Stimulated activated CD8-positive, alpha-beta memory T cell treated with anti-CD3 and anti-CD28 coated beads, Interleukin-7, amount 100 ng/mL, for 48 hours (primary cell): ENCODE data around the gene DGCR8.
"Not testable (repeated sequence)": the region's sequence is repeated elsewhere in the genome, so short reads cannot be mapped to it uniquely, and the experiment has no call there.

Experiments used
- DNase-seq, 2 donors: peaks; one replicate each; pipeline ENCODE4 v3.0.0-alpha.2; 2020; ENCODE audit warnings: low read depth in 1 of 2; ENCODE audit errors: extremely low read depth in 1 of 2

The DGCR8 gene

DNA sequence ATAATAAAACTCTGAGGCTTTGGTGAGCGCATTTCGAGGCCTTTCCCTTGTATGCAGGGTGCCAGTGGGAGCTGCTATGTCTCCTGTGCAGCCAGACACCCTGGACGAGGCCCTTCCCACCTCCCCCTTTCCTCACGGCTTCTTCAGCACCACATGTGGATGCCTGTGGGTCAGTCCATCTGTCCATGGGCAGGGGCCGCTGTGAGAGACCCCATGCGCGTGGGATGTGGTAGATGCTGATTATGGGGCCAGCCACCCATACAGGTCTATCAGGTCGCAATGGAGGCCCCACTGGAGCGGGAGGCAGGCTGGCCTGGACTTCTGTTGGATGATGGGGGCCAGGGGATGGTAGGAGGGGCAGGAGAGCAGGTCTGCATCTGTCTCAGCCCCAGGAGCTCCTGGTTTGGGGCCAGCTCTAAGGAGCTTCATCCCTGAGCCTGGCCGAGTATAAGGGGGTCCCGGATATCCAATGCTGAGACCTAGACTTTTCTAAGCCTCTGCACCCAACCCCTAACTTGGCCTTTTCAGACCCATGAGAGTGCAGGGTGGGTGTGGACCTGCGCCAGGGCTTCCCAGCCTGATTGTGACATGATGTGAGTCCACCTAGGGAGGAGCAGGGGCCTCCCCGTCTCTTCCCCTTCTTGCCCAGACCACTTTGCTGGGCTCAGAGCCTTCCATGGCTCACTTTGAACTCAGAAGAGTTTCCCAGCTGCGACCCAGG is 14.0 kb upstream of the DGCR8 start:
- no peak for DNase-seq

DNA sequence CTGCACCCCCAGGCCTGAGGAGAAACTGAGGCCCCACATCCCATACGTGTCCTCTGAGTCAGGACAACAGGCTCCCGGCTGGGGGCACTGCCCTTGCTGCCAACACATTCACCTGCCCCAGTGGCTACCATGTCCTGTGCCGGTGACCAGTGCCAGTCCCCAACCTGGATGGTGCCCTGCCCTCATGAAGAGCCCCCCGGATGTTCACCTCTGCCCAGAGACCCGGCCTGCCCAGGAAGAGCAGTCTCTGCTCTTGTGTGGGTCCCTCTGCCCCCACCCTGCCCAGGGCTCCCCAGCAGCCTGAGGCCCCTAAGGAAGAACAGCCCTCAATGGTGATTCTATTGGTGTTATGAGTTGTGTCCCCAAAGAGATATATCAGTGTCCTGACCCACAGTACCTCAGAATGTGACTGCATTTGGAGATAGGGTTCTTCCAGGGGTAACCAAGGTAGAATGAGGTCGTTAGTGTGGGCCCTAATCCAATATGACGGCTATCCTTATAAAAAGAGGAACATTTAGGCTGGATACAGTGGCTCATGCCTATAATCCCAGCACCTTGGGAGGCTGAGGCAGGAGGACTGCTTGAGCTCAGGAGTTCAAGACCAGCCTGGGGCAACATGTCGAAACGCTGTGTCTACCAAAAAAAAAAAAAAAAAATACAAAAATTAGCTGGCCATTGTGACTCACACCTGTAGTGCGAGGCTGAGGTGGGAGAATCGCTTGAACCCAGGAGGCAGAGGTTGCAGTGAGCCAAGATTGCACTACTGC is 13.2 kb upstream of the DGCR8 start:
- DNase-seq = no peak

DNA sequence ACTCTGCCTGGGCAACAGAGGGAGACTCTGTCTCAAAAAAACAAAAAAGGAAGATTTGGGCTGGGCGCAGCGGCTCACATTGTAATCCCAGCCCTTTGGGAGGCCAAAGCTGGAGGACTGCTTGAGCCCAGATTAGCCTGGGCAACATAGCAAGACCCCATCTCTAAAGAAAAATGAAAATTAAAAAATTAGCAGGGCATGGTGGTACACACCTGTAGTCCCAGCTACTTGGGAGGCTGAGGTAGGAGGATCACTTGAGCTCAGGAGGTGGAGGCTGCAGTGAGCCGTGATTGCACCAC is 12.7 kb upstream of the DGCR8 start:
- DNase-seq = not testable (repeated sequence)

DNA sequence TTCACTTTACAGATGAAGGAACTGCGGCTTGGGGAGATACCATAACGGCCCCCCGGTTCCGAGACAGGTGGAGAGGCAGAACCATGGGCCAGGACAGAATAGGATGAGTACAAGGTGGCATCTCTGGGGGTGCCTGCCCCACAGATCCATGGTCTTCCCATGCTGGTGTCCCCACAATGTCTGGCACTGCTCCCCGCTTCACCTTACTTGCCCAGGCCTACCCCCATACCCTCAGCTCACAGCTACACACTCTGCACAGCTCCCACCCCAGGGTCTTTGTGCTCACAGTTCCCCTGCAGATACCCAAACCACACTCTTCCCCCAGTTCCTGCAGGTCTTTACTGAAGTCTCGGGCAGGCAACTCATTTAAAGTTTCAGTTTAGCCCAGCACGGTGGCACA is 11.4 kb upstream of the DGCR8 start:
- DNase-seq = no peak

DNA sequence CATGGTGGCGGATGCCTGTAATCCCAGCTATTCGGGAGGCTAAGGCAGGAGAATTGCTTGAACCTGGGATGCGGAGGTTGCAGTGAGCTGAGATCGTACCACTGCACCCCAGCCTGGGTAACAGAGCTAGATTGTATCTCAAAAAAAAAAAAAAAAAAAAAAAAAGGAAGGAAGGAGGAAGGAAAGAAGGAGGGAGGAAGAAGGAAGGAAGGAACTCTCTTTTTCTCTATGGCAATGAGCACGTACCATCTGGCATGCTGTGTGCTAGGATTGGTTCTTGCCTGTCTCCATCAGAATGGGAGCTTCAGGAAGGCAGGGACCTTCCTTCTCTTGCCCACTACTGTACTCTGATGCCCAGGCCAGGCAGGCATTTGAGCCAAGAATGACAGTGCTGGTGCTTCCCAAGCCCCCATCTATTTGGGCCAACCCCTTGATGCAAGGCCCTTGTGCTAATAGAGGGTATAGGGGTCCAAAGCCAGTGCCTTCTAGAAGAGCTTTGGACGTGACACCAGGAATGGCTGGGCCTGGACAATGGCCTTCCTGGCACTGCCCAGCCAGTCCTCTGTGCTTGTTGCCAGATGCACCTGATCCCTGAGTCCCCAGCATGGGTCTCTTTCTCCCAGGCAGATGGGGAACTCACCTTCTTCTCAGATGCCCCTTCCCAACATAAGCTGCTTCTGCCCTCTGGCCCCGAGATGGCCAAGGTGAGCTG is 10.6 kb upstream of the DGCR8 start:
- DNase-seq = no peak

DNA sequence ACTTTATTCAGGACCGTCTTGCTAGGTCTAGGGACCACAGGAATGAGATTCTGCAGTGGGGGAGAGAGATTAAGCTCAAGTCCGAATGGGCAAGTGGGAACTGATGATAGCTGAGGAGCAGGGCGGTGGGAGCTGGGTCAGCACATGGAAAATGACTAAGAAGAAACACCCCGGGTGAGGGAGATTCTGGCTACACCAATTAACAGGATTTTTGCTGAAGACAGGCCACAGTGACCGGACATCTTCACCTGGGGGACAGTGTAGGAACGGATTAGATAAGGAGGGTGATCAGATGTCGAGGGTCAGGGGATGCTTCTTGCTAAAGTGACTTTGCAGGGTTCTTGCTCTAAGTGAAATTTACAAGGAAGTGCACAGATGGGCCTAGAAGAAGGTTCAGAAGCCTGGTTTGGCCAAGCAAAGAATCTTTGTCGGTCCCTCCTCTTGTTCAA is 8.5 kb upstream of the DGCR8 start:
- DNase-seq = no peak

DNA sequence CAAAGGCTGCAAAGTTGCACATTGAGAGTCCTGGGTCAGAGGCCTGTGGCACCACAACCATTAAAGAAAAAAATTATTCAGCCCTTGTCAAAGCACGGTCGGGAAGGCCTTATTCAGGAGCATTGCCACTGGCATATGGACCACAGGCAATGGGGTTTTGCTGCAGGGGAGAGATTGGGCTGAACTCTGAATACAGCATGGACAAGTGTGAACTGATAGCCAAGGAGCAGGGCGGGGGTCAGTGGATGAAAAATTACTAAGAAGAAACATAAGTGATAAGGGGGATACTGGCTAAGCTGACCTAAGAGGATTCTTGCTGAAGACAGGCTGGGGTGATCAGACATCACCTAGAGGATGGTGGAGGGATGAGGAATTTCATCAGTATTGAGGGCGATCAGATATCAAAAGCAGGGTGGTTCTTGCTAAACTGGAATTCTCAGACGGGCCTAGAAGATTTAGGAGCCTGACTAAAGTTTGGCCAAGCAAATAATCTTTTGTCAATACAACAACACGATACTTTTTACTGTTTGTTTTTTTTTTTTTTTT is 3.3 kb upstream of the DGCR8 start:
- no peak for DNase-seq

DNA sequence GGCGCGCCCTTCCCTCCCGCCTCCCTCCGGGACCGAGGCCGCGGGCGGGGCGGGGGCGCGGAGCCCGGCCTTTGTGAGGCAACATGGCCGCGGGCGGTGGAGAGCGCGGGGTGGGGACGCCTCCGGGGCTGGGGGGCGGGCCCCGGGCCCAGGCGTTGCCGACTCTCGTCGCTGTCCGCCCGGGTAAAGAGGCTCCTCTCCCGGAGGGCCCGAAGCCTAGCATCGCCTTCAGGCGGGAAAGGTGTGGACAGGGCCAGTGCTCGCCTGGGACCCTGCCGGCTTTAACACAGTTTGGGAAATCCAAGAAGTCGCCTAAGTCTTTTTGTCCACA is 369 bp downstream of the DGCR8 start:
- peak; percentile 45 to 47 for DNase-seq

DNA sequence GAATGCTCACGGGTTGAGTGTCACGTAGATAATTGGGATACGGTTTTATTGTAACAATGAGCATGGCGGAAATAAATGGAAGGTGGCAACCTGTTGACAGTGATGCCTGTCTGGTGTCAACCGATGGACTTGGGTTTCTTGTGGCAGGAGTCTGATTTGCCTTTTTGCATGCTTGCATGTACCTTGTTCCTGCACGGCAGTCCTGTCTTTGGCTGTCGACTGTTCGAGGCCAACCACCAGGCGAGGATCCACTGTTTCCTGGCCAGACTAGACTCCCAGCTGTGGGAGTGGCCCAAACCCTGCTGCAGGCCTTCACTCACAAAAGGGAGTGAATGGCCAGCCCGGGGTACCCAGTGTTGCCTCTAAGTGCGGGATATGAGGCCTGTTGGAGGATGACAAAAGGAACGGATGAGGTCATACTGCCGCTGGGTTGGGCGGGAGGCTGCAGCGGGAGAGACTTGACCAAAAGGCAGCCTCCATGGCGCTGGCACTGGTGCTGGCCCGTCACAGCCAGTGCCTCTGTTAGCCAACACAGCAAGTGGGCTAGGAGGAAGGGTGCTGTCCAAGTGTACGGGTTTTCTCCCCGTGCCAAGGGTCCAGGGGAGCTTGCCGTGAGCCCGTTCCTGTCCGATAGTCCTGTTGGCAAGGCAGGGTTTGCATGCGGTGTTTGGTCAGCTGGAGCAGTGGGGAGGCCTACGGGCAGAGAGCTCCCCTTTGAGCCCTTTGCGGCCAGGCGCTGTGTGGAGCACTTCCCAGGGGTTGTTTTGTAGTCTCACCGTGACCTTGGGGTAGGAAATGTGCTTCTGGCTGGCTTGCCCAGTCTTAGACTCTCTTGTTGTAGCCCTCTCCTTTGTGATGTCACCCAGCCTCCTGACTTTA is 974 bp downstream of the DGCR8 start:
- no peak for DNase-seq

DNA sequence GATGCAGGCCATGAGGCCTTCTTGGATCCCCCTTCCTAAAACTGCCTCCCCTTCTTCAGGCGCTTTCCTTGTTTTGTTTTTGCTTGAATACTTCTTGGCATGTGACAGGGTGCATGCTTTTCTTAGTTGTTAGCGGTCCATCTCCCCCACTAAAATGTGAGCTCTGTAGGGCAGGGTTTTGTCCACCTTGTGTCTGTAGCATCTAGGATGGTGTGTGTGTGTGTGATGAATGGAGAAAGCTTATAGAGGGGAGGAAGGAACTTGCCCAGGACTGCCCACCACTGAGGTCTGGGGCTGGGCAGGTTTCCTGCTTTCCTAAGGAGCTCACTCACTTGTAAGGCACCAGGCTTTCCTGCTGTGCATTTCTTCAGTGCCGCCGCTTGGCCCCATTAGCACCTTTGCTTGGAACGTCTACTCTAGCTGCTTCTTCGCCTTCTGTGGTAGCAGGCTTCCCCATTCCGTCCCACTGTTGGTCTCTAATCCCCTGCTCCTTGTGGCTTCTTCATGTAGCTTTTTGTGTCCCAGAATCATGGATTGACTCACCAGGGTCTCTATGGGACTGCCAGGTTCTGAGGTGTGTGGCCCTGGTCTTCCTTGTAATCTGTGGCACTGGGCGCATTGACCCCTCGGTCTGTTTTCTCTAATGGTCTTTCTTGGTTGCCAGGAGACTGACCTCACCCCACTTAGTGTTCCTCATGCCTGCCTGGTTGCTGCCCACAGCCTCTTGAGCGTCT is 3.3 kb downstream of the DGCR8 start:
- no peak for DNase-seq

DNA sequence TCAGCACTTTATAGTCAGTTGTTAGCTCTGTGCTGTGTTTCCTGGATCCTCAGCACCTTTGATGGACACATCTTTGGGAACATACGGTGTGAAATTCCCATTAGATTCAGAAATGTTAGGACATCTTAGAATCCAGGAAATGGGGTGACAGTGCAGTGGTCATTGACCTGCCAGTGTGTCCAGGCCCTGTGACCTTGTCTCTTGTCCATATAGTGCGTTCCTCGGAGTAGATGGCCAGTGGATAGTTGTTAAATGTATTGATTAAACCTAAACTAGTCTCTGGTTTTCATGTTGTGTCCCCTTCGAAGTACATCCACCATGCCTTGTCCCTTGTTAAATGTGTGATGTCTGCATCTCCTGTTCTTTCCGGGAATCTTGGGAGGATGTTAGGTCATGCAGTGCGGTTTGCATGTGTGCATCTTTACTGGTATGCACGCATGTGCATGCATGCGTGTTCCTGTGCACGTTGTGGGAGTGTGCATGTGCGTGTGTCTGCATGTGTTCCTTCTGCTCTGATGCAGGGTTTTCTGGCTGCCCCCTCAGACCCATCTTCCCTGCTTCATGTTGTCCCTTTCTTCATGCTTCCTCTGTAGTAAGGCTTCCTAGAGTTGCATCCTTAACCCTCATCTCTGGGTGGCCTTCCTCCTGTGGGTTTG is 4.0 kb downstream of the DGCR8 start:
- DNase-seq = no peak

DNA sequence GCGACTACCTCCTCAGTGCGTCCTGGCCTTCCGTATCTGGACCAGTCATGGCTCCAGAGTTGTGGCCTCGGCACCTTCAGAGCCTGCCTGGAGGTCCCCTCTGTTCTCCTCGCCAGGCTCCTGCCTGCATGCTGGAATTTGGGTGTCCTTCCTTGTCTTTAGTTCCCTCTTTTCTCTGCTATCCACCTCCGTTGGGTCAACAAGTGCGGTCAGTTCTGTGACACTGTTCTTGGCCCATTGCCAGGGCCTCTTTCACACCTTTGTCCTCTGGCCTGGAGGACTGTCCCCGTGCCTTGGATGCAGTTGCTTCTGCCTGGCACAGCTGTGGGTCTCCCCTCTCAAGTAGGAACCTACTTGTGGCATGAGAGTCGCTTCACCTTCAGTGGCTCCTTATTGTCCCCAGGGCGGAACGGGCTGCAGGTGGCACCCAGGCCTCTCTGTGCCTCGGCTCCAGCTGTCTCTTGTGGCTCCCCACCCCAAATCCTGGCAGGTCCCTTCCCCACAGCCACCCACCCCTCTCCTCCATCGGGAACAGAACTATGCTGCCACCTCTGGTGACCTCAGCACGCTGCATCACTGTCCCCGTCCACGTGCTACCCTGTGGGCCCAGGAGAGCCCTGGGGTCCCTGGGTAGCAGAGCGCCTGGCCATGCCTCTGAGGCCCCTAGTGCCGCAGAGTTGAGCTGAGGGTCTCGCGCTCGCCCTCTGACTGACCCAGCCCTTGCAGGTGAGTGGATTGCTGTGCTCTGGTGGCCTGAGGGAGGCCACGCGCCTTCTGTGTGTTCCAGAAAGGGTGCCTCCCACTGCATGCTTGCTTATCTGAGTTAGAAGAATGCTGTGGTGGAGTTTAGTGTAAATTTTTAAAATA is 4.7 kb downstream of the DGCR8 start:
- no peak for DNase-seq

DNA sequence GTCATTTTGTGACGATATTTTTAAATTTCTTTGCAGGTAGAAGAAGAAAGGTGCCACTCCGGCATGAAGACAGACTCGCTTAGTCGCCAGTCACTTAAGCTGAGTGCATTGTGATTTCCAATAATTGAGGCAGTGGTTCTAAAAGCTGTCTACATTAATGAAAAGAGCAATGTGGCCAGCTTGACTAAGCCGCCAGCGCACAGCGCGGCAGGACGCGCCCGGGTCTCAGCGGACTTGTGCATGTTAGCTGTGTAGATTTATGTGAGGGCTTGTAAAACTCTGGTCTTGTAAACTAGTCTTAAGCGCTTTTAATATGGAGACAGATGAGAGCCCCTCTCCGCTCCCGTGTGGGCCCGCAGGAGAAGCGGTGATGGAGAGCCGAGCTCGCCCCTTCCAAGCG is 5.6 kb downstream of the DGCR8 start:
- DNase-seq = no peak

DNA sequence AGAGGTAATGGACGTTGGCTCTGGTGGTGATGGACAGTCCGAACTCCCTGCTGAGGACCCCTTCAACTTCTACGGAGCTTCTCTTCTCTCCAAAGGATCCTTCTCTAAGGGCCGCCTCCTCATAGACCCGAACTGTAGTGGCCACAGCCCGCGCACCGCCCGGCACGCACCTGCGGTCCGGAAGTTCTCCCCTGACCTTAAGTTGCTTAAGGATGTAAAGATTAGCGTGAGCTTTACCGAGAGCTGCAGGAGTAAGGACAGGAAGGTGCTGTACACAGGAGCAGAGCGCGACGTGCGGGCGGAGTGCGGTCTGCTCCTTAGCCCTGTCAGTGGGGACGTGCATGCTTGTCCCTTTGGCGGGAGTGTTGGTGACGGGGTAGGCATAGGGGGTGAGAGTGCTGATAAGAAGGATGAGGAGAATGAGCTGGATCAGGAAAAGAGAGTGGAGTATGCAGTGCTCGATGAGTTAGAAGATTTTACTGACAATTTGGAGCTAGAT is 6.1 kb downstream of the DGCR8 start:
- no peak for DNase-seq

DNA sequence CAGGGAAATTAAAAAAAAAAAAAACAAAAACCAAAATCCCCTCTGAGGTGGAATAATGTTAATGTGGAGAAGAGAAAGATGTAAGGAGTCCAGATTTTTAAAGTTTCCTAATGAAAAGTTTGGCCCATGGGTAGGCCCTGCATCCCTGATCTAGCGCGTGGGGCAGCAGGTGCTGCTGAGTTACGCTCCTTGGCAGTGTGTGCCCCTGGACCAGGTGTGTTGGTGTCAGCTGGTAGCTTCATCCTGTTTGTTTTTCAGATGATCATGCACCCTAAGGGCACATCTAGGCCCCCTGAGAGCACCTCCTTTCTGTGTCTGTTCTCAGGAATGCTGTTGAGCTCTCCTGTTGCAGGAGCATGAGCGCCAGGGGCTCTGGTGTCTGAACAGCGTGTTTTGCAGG is 6.7 kb downstream of the DGCR8 start:
- DNase-seq = no peak

DNA sequence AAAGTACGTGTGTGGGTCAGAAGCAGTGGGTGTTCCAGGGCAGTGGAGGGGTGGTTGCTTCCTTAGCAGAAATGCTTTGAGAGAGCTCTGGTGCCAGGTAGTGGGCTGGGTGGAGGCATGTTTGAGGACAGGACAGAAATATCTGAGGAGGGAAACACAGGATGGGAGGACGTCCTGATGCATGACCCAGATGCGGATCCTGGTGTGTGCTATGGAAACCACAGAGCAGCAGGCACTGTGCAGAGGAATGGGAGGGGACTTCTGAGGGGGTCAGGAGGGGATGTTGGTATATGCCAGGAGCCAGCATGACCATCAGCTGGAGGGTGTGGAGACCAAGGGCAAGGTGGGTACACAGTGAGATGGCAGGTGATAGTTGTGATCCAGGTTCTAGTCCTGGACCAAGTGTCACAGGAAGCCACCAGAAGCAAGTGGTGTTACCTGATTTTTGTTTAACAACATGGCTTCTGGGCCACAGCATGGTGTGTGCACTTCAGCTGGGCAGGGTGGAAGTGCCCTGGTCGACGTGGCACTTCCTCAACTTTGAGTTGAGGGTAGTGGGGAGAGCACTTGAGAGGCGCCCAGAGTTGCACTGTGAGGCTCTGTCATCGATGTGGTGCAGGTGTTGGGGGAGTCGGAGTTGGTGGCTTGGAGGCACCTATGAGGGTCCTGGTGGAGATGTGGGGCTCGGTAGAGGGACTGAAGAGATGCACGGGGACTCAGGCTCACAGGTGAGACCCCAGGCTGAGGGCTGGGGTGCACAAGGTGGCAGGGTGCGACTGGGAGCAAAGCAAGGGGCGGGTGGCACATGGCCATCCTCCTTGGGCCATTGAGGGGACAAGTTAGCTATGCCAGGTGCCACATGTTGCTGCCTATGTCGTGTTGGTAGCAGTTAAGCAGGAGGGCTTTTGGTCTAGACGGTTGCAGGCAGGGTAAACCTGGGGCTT is 7.5 kb downstream of the DGCR8 start:
- DNase-seq = no peak

DNA sequence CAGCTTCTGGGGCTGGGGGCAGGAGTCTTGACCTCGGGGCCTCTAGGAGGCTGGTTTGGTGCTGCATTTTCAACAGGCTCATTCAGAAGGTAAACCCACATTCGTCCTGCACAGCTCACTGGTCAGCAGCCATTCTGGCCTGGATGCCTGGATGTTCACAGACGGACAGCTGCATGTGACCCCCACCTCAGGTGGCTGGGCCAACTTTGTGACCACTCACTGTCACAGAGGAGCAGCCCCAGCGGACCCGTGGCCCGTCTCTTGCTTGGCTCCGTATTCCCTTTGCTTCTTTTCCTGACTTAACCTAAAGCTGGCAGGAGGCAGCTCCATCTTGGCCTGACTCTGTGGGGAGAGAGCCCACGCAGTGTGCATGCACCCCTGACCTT is 8.2 kb downstream of the DGCR8 start:
- DNase-seq = no peak
